ENCODE results near the gene TMA7. TPM values are rescaled to one million over a fixed set of nuclear protein-coding genes. Genes with fewer than 3 reads are reported as not detected.

The TMA7 gene
- total RNA-seq, 4 donors from 2014 or later, result 272 to 488 (median 350) TPM

- TF ChIP-seq CTCF (IDR thresholded peaks at IDR 0.05; ENCODE audit: low read depth), result no peak
These were observed 20.5 kb downstream of the TMA7 start for GRCh38 chr3:48460517-48460902.

- TF ChIP-seq CTCF (IDR thresholded peaks at IDR 0.05; ENCODE audit: low read depth), result no peak
These were observed 23.6 kb downstream of the TMA7 start for GRCh38 chr3:48463703-48464102.

- TF ChIP-seq CTCF (IDR thresholded peaks at IDR 0.05; ENCODE audit: low read depth), result no peak
These were observed 24.7 kb downstream of the TMA7 start for GRCh38 chr3:48464713-48465221.

GRCh38 chr3:48465237-48465530 lies 25.1 kb downstream of the TMA7 start:
- TF ChIP-seq CTCF (IDR thresholded peaks at IDR 0.05; ENCODE audit: low read depth), result no peak

- no peak for TF ChIP-seq CTCF (IDR thresholded peaks at IDR 0.05; ENCODE audit: low read depth)
These were observed 25.7 kb downstream of the TMA7 start for GRCh38 chr3:48465531-48466378.

GRCh38 chr3:48466386-48467109 lies 26.5 kb downstream of the TMA7 start:
- no peak for TF ChIP-seq CTCF (IDR thresholded peaks at IDR 0.05; ENCODE audit: low read depth)

- no peak for TF ChIP-seq CTCF (IDR thresholded peaks at IDR 0.05; ENCODE audit: low read depth)
These were observed 27.0 kb downstream of the TMA7 start for GRCh38 chr3:48467110-48467454.

Measured in subcutaneous adipose tissue (tissue), 4 donors.